Right atrium auricular region (tissue), 2 donors: ENCODE data around the gene MN1. TPM values are rescaled to one million over a fixed set of nuclear protein-coding genes. Genes with fewer than 3 reads are reported as not detected.

Experiments
- DNase-seq: peaks from one replicate; pipeline ENCODE4 v3.0.0-alpha.2; 2019; ENCODE audit warnings: low spot score
- H3K27ac ChIP-seq, 2 donors: fragments of 200-600 bp; sonication (generic); 1 replicate in 1 of 2; 2 replicates in 1 of 2; pipeline ENCODE4 v1.5.1; 2016 to 2019
- H3K27me3 ChIP-seq, 2 donors: fragments of 200-600 bp; sonication (generic); one replicate each; pipeline versions ENCODE4 v1.5.1 to v1.6.0; 2017 to 2019
- H3K36me3 ChIP-seq: fragments of 200-600 bp; sonication (generic); one replicate; pipeline ENCODE4 v1.5.1; 2016
- H3K4me1 ChIP-seq, 2 donors: fragments of 200-600 bp; sonication (generic); one replicate each; pipeline versions ENCODE4 v1.5.1 to v1.6.0; 2017 to 2019
- H3K4me3 ChIP-seq, 2 donors: fragments of 200-600 bp; sonication (generic); 1 replicate in 1 of 2; 2 replicates in 1 of 2; pipeline ENCODE4 v1.5.1; 2017 to 2019; ENCODE audit warnings: mild to moderate bottlenecking in 1 of 2, moderate library complexity in 1 of 2
- H3K9me3 ChIP-seq, 2 donors: fragments of 200-600 bp; sonication (generic); one replicate each; pipeline ENCODE4 v1.5.1; 2019
- total RNA-seq, 2 donors: library from RNA; depleted of rRNA; stranded (reverse); fragments of >200 nt; gene quantifications; one replicate each; pipeline ENCODE4 v1.1.0, GENCODE V29; 2016
- TF ChIP-seq, protein P1 (sequence below), 2 donors: fragments of 200-600 bp; sonication (generic); IDR thresholded peaks; one replicate each; pipeline ENCODE4 v1.5.1; 2019; ENCODE audit warnings: antibody characterized with exemption in 2 of 2

Gene MN1
- total RNA-seq, 2 donors from 2014 or later: 13.0 to 14.3 TPM

DNA sequence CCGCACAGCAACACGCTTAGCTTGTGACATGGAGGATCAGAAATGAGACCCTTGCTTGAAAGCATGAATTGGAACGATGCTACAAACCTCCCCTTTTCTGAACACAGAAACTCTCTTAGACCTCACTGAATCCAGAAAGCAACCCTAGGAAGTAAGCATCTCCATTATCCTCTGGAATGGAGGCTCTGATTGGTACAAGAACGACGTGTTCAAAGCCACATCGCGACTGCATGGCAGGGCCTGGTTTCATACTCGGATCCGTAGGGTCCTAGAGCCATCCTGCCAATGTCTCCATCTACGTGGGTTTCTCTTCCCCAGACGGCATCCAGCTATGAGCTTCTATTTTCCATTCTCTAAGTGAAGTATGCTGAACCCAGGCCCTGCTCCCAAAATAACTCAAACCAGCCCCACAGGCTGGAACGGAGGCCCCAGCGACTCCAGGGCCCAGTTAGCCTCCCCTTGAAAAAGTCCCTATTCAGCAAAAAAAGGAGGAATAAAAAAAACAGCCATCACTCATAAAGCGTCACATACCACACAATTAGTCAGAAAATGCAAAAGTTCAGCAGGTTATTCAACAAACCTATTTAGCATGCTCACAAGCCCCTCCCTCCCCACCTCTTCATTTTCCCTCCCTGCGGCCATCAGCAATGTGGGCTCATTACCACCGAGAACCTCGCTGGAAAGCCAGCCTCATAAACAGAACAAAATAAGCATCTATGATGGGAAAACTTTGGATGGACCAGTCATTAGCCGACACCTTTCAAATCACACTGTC lies 7.1 kb upstream of the MN1 start:
- Histone ChIP-seq H3K27ac (no peak overlapping the region), H3K4me3 (no peak overlapping the region), H3K36me3 (no peaks in the 10 kb centered on the region), H3K27me3 (no peaks in the 10 kb centered on the region), H3K4me1 (peaks cover 0 to 23% of the 10 kb centered on the region in 2 donors), H3K9me3 (no peaks in the 10 kb centered on the region)
- no peak for DNase-seq
- TF ChIP-seq, protein P1, sequence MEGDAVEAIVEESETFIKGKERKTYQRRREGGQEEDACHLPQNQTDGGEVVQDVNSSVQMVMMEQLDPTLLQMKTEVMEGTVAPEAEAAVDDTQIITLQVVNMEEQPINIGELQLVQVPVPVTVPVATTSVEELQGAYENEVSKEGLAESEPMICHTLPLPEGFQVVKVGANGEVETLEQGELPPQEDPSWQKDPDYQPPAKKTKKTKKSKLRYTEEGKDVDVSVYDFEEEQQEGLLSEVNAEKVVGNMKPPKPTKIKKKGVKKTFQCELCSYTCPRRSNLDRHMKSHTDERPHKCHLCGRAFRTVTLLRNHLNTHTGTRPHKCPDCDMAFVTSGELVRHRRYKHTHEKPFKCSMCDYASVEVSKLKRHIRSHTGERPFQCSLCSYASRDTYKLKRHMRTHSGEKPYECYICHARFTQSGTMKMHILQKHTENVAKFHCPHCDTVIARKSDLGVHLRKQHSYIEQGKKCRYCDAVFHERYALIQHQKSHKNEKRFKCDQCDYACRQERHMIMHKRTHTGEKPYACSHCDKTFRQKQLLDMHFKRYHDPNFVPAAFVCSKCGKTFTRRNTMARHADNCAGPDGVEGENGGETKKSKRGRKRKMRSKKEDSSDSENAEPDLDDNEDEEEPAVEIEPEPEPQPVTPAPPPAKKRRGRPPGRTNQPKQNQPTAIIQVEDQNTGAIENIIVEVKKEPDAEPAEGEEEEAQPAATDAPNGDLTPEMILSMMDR (IDR thresholded peaks at IDR 0.05): no peak

DNA sequence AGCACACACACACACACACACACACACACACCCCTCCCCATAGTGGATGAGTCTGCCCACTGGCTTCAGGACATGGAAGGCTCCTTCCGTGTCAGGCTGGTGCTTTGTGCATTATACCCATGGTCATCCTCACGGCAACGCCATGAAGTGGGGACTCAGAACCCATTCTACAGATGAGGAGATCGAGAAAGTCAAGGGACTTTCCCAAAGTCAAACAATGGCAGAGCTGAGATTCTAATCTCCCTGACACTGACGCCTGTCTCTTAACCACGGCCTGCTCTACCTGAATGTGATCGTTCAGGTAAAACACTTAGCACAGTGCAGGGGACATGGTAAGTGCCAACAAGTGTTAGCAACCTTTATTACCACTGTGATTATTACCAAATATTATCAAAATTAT lies 4.3 kb upstream of the MN1 start:
- Histone ChIP-seq H3K9me3 (no peaks in the 10 kb centered on the region), H3K27me3 (no peaks in the 10 kb centered on the region), H3K36me3 (no peaks in the 10 kb centered on the region), H3K27ac (no peak overlapping the region), H3K4me1 (peaks cover 0 to 28% of the 10 kb centered on the region in 2 donors), H3K4me3 (no peak overlapping the region)
- TF ChIP-seq, protein P1 (IDR thresholded peaks at IDR 0.05): no peak
- DNase-seq: no peak

DNA sequence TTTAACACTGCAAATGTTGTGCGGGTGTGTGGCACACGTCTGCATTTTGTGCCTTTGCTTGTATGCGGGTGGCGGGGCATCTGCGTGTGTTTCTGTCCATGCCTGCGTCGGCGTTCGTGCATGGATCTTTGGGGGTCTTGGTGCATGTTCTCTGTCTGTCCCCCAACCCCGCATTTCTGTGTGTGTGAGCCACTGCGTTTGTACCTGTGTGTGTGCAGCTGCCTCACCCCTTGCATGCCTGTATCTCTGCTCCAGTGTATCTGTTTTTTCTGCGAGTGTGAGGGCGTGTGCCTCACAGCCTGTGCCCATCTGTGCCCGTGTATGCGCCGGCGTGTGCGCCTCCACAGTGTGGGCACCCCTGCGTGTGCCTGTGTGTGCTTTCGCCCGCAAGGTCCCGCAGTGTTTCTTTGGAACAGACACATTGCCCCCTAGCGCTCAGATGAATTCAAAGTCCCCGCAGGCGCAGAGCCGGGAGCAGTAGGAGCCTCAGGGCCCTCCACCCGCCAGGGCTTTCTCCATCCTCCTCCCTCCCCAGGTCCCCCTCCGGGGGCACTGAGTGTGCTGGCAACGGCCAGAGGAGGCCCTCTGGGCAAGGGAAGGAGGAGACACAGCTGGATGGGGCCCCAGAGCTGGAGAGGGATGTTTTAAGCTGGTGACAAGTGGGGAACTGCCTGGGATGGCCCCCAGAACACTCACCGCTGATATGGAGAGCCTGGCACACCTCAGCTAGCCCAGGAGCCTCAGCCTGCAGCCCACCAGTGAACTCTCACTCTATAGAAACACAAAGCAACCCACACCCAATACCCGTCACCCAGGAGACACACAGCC lies 3.1 kb upstream of the MN1 start:
- H3K4me1 ChIP-seq: peaks cover 0 to 31% of the 10 kb centered on the region in 2 donors
- TF ChIP-seq, protein P1 (IDR thresholded peaks at IDR 0.05): peak; percentile 55 to 84
- H3K27me3 ChIP-seq: no peaks in the 10 kb centered on the region
- no peak overlapping the region for H3K27ac ChIP-seq
- H3K36me3 ChIP-seq: no peaks in the 10 kb centered on the region
- H3K4me3 ChIP-seq: no peak overlapping the region
- DNase-seq: peak; percentile 81
- H3K9me3 ChIP-seq: no peaks in the 10 kb centered on the region

DNA sequence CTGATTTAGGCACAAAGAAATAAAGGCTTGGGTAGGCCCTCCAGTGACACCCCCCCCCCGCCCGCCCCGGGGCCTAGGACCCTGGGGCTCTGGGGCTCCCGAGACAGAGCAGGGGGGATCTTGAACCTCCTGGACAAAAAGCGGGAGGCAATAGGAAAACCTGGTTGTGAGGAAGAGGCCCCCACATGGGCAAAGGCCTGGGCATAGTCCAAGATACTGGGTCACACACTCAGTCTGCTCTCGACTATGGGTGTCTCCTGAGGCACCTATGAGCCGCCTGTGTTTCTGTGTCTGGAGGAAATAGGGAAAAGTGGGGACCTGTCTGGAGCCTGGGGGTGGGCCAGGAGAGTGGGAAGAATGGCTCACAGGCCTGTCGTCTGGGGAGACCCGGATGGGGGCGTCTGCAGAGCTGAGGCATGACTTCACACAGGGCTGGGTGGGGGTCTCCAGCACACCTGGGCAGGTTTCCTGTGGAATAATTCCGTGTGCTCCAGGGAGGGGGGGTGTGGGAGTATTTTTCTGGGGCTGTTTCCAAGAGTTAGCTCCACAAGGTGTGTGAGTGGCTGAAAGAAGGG lies 2.4 kb upstream of the MN1 start:
- no peaks in the 10 kb centered on the region for H3K36me3 ChIP-seq
- H3K4me3 ChIP-seq: no peak overlapping the region
- no peaks in the 10 kb centered on the region for H3K27me3 ChIP-seq
- TF ChIP-seq, protein P1 (IDR thresholded peaks at IDR 0.05): no peak
- H3K27ac ChIP-seq: no peak overlapping the region
- no peaks in the 10 kb centered on the region for H3K9me3 ChIP-seq
- H3K4me1 ChIP-seq: peaks cover 0 to 35% of the 10 kb centered on the region in 2 donors
- DNase-seq: no peak

DNA sequence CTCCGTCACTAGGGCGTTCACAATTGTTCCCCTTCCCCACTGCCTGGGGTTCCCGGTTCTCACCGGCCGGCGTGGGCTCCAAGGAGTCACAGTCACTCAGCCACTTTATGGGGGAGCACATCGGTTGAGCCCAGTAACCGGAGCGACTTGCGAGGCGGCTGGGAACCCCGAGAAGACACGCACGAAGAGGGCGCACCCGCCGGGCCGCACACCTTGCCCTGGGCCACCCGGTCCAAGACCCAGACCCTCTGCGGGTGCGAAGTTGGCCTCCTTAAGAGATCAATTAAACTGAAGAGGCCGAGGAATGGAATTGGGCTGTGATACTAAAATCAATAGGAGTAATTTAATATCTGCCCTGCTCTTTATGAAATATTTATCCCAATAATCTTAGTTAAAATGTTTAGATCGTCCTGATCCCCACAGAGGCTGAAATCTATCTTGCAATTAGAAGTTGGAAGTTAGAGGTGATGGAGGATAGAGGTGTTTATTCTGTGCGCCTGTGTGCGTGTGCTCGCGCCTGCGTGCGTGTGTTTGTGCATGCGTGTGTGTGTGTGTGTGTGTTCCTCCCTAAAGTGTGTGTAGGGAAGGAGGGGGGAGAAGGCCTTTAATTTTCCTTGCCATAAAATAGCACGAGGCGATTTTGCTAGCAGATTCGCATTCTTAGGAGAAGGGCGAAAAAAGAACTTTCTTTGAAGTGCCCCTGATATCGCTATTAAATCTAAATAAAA lies 954 bp upstream of the MN1 start:
- DNase-seq: no peak
- peak overlapping the region; percentile 93 to 96 for H3K27ac ChIP-seq
- peaks cover 0 to 48% of the 10 kb centered on the region in 2 donors for H3K4me1 ChIP-seq
- peaks cover under 1% of the 10 kb centered on the region for H3K36me3 ChIP-seq
- H3K27me3 ChIP-seq: no peaks in the 10 kb centered on the region
- H3K4me3 ChIP-seq: peak overlapping the region; percentile 74 to 83
- no peaks in the 10 kb centered on the region for H3K9me3 ChIP-seq
- TF ChIP-seq, protein P1 (IDR thresholded peaks at IDR 0.05): no peak
